HG02588 (cell line): ENCODE results near the gene GIT1.
"Not testable (repeated sequence)": the region's sequence is repeated elsewhere in the genome, so short reads cannot be mapped to it uniquely, and the experiment has no call there.

ENCODE experiments used
- ATAC-seq: cut with Tn5 transposase; IDR thresholded peaks from one replicate; pipeline ENCODE4 v1.9.1; 2021; ENCODE audit warnings: mild to moderate bottlenecking, moderate library complexity; ENCODE audit not compliant: unreplicated experiment

The GIT1 gene

DNA sequence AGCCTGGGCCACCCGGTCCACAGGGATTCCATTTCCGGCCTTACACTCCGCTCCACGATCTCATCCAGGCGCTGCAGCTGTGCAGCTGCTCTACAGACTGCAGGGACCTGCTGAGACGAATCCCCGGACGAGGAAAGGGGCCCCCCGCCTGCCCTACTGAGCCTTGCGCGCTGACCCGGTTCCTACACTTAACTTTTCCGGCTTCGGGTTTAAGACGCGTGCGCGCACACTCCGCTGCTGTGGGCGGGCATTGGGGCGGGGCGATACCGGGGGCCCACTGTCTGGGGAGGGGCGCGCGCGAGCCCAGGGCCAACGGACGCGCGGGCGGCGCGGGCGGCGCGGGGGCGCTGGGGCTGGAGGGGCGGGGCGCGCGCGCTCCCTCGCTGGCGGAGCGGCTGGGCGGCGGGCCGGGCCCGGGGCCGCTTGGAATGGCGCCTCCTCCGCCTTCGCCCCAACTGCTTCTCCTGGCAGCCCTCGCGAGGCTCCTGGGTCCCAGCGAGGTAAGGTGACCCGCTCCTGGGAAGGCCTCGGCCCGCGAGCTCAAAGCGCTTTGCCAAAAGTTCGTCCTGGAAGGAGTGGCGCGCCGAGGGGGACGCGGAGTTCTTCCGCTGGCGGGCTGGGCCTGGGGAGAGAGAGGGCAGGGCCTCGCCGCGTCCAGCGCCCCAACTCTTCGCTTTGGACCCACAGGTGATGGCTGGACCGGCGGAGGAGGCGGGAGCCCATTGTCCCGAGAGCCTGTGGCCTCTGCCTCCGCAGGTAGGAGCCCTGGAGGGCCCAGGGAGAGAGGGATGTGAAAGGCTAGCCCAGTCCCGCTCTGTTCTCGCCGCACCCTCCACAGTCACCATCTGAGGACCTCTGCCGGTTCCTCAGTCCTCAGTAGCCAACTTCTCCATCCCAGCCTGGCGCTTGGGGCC is 20.9 kb downstream of the GIT1 start, which contains the start of gene TP53I13:
TP53I13 (plus strand) TSS at position 371 of the 914 bp plus-strand sequence; CDS start at position 429, 58 bp downstream.
- peak; percentile 36 for ATAC-seq

- ATAC-seq: peak; percentile 28
These were observed 21.7 kb downstream of the GIT1 start for GRCh38 chr17:29567554-29568330.

GRCh38 chr17:29567304-29567553 is 22.2 kb downstream of the GIT1 start:
- ATAC-seq: peak; percentile 12

DNA sequence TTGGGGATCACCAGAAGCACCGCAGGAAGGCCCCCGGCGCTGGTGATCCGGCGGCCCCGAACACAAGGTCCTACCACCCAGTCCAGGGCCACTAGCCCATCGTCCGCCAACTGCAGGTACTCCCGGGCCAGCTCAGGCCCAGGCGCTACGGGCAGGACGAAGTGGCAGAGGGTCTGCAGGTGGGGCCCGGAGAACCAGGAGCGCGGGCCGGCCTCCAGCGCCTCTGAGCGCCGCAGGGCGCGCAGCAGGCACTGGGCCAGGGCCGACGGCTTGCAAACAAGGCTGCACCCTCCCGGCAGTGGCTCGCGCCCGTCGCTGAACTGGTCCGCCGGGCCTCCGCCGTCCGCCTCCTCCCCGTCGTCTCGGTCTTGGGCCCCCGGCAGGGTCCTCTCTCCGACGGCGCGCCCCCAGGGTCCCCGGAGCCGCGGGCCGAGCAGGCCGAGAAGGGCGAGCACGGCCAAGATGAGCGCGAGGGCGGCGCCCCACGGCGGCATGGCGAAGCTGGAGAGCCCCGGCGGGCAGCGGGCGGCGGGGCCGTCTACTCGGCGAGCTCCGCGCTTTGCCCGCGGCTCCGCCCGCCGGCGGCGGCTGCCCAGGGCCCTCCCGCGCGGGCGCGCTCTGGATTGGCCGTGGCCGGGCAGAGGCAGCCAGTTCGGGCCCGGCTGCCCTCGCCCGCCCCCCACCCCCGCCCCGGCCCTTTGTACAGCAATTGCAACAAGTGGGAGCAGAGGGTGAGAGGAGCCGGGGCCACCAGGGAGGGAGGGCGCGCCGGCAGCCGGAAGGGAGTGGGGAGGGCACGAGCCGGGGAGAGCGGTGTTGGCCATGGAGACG is 22.8 kb downstream of the GIT1 start, which contains the start of gene ABHD15:
ABHD15 (minus strand) TSS at position 565 of the 831 bp plus-strand sequence; CDS start at position 494, 71 bp downstream.
- ATAC-seq: peak; percentile 29

DNA sequence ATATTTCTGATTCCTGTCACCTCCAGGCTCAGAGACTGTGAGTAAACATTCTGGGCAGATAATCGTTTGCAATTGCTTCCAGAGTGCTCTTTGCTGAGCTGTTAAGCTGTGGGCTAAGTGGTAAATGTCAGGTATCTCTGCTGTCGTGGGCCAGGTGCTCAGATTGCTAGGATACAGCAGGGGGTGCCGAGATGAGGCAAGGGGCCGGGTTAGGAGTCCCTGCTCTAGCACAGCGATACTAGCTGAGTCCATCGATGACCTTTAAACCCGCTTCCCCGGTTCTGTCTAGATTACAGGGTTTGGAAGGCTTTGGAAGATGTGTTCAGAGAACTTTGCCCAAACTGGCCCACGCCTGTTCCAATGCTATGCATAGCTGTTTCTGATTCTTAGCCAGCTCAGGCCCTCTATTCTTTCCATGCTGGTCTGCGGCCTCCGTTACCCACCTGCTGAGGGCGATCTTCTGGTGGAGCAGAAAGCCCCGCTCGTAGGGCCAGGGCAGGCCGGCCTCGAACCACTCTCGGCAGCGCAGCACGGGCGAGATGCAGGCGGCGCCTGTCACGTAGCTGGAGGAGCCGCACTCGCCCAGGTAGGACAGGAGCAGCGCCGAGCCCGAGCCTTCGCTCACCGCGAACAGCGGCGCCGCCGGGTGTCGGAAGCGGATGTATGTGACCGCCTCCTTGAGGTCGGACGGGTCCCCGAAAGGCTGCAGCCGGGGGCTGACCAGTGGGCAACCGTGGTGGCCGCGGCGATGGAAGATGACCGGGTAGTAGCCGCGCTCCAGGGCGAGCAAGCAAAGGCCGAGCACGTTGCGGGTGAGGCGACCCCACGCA is 23.6 kb downstream of the GIT1 start:
- no peak for ATAC-seq

DNA sequence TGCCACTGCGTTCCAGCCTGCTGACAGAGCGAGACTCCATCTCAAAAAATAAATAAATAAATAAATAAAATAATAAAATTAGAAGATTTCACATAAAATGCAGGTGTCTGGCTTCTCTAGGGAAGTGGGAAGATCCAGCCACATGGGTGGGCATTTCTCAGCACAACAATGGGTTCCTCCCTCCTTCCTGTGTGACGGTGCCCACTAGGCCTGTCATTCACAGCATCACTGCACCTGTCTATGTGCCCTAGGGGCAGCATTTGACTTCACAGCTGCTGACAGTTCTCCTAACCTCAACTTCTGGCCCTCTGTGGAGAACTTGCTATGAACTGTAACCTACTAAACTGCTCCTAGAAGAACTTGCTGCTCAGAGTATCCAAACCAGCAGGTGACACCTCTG is 25.6 kb downstream of the GIT1 start:
- ATAC-seq: no peak

DNA sequence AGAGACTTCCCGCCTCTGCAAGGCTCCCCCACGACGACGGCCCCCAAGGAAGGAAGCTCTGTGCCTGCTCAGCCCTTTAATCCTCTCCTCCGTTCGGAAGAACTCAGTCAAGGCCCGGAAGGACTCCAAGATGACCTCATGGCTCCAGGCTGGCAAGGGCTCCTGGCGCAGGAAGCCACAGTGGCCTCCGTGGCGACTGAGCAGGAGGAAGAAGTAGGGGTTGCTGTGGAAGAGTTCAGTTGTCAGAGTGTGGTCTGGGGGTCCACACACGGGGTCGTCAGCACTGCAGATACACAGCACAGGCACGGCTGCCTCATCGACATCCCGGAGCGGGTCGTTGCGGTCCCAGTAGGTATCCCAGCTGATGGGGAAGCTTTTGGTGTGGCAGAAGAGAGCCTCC is 26.8 kb downstream of the GIT1 start:
- ATAC-seq: no peak

GRCh38 chr17:29561554-29562517 is 27.6 kb downstream of the GIT1 start:
- ATAC-seq: no peak

DNA sequence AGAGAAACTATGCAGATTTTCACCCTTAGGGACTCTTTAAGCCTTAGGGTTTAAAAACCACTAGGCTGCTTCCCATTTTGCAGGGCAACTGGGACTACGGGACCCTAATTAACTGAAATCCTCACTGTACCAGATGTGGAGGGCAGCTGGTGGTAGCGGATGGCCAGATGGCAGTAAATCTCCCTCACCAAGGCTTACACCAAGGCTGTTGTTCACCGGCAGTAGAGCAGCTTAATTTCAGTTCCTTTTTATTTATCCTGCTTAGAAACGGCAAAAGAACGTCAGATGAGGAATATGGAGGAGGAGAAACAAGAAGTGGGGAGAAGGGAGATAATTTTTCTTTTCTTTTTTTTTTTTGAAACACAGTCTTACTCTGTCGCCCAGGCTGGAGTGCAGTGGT is 29.1 kb downstream of the GIT1 start:
- no peak for ATAC-seq

- no peak for ATAC-seq
These were observed 29.8 kb downstream of the GIT1 start for GRCh38 chr17:29559640-29560039.

GRCh38 chr17:29558139-29558538 is 31.3 kb downstream of the GIT1 start:
- not testable (repeated sequence) for ATAC-seq

GRCh38 chr17:29557739-29558116 is 31.7 kb downstream of the GIT1 start:
- ATAC-seq: no peak

GRCh38 chr17:29557085-29557738 is 32.2 kb downstream of the GIT1 start:
- no peak for ATAC-seq

GRCh38 chr17:29555840-29556239 is 33.6 kb downstream of the GIT1 start:
- ATAC-seq: no peak

GRCh38 chr17:29549177-29549923 is 40.1 kb downstream of the GIT1 start:
- no peak for ATAC-seq

DNA sequence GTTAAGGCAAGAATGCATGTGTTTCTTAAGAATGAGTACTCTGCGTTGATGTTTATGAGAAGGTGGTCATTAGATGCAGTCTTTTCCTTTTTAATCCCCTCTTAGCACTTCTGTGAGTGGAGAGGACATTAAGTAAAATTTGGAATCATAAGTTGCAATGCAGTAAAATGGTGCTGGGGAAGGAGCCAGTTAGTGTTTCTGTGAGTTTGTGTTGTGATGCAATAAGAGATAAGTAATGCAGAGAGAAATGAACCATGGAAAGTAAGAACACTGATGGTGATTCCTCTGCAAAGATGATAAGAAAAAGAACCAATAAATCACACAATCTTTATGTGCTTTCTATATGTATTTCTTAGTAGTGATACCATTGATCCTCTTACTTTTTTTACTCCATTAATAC is 42.6 kb downstream of the GIT1 start:
- ATAC-seq: no peak

GRCh38 chr17:29546085-29546484 is 43.4 kb downstream of the GIT1 start:
- no peak for ATAC-seq

DNA sequence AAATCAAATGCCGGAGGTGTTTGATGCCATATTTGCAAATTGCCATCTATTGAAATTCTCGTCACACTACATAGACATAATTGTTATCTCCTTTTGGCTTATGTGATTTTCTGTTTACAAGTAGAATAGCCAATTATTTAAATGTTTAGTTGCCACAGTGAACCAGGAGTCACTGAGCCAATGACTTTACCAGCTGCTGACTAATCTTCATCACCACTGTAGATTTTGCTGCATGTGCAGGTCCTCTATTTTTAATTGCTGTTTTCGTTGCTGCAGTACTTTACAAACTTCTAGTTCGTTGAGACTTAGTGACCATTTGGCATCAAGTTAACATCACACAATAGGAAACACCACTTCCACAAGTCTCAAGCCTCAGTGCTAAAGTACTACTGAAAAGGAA is 45.4 kb downstream of the GIT1 start:
- ATAC-seq: no peak
